Heart left ventricle (tissue), 16 donors: ENCODE measurements around the gene SYMPK. TPM values are rescaled to one million over a fixed set of nuclear protein-coding genes. Genes with fewer than 3 reads are reported as not detected.
A peak's percentile ranks its signal among the peaks of the same experiment; 100 is the strongest.

Experiments used
- ATAC-seq, 4 donors: fragments of 200-7000 bp; cut with Tn5 transposase; one replicate each; pipeline ENCODE4 v1.9.1; 2020 to 2022; ENCODE audit warnings: moderate library complexity in 4 of 4, mild to moderate bottlenecking in 3 of 4, moderate number of reproducible peaks in 1 of 4
- DNase-seq, 5 donors: peaks; one replicate each; pipeline ENCODE4 v3.0.0-alpha.2; 2020
- H3K27ac ChIP-seq, 12 donors: fragments of 200-600 bp; sonication (generic) in 4 of 12; one replicate each; pipeline versions ENCODE4 v1.5.0 to v1.8.0; 2016 to 2022; ENCODE audit warnings: mild to moderate bottlenecking in 2 of 12
- H3K27me3 ChIP-seq, 9 donors: fragments of 200-600 bp; sonication (generic) in 2 of 9; one replicate each; pipeline versions ENCODE4 v1.5.1 to v1.8.0; 2016 to 2022; ENCODE audit warnings: mild to moderate bottlenecking in 3 of 9
- H3K36me3 ChIP-seq, 9 donors: fragments of 200-600 bp; sonication (generic) in 2 of 9; one replicate each; pipeline versions ENCODE4 v1.5.0 to v1.8.0; 2018 to 2022; ENCODE audit warnings: mild to moderate bottlenecking in 2 of 9
- H3K4me1 ChIP-seq, 12 donors: fragments of 200-600 bp; sonication (generic) in 4 of 12; one replicate each; pipeline versions ENCODE4 v1.5.0 to v1.8.0; 2016 to 2022; ENCODE audit warnings: mild to moderate bottlenecking in 3 of 12
- H3K4me3 ChIP-seq, 12 donors: fragments of 200-600 bp; sonication (generic) in 4 of 12; one replicate each; pipeline versions ENCODE4 v1.5.0 to v1.8.0; 2017 to 2022; ENCODE audit warnings: mild to moderate bottlenecking in 9 of 12, moderate library complexity in 4 of 12
- H3K9me3 ChIP-seq, 12 donors: fragments of 200-600 bp; sonication (generic) in 4 of 12; one replicate each; pipeline versions ENCODE4 v1.5.0 to v1.8.0; 2016 to 2022; ENCODE audit warnings: mild to moderate bottlenecking in 1 of 12
- POLR2A ChIP-seq, 2 donors: fragments of 450-650 bp; IDR thresholded peaks; one replicate each; pipeline ENCODE4 v1.6.1; 2017; ENCODE audit warnings: antibody characterized with exemption in 2 of 2, mild to moderate bottlenecking in 2 of 2, moderate library complexity in 2 of 2
- WGBS, 4 donors: extraction: QIAGEN DNeasy Blood & Tissue Kit in 2 of 4; methylation state at CpG; one replicate each; pipeline versions ENCODE4 v1.1.5 to v1.1.7; 2013 to 2018; 5-methylcytosine and 5-hydroxymethylcytosine counted together
- intact Hi-C, 10 donors: fragments of 100-400 bp; cut with DNase I; formaldehyde crosslinking; loops; one replicate each; pipeline versions ENCODE4 v1.11.1 to v1.14.2; 2022
- polyA plus RNA-seq, 2 donors: library from polyadenylated mRNA; stranded (reverse); fragments of 200-250 nt; gene quantifications; one replicate each; pipeline ENCODE4 v1.2.3, GENCODE V29; 2013
- total RNA-seq, 9 donors: library from RNA; depleted of rRNA in 2 of 9; stranded (reverse); fragments of >200 nt in 2 of 9; fragmentation: NEBNext Ultra II Directional in 3 of 9; extraction: Animal tissue kit (Norgen Biotek cat#: 25700) in 3 of 9; gene quantifications; one replicate each; pipeline versions ENCODE4 v1.1.0 to v1.2.4, GENCODE V29; 2016 to 2023
- TF ChIP-seq, protein P1 (sequence below), 12 donors: fragments of 200-600 bp; sonication (generic) in 4 of 12; IDR thresholded peaks; one replicate each; pipeline versions ENCODE4 v1.5.0 to v1.8.0; 2018 to 2022; ENCODE audit warnings: antibody characterized with exemption in 12 of 12, mild to moderate bottlenecking in 5 of 12
- donor health status: ischemic (EF 13 %, LVEDD 7.1; RV severe dilation, severe dysfunction).
- donor health status: healthy with polysubstance abuse.
- donor health status: DM: no; HTN: yes; CAD: no.
- donor health status: DM: no; HTN: no; CAD: no.
- donor health status: ischemic (EF 25% LVEDD 6.9; RV normal size, moderate dysfunction).
- donor health status: ischemic (EF 25% LVEDD 5.7; RV mildly dilated, moderate dysfunction).
- donor health status: healthy.
- donor health status: DM: yes; HTN: yes; CAD: no.
- donor health status: ischemic (EF 35%, LVEDD 5.7; RV mildly dilated, moderate dysfunction).
- donor health status: nonischemic (EF 11% LVEDD 7.7; RV severe dilation, severe dysfunction).
- donor health status: DM: yes; HTN: yes; CAD: no.
- donor health status: PGD.
- donor health status: ischemic (EF 29% LVEDD 5.4; RV normal size, mild dysfunction).
- donor health status: nonischemic (EF 23%, LVEDD 6.1; RV moderate dilation, normal function).

SYMPK gene
- total and polyA plus RNA-seq, 11 donors = 21.9 to 47.7 (median 34.3) TPM

DNA sequence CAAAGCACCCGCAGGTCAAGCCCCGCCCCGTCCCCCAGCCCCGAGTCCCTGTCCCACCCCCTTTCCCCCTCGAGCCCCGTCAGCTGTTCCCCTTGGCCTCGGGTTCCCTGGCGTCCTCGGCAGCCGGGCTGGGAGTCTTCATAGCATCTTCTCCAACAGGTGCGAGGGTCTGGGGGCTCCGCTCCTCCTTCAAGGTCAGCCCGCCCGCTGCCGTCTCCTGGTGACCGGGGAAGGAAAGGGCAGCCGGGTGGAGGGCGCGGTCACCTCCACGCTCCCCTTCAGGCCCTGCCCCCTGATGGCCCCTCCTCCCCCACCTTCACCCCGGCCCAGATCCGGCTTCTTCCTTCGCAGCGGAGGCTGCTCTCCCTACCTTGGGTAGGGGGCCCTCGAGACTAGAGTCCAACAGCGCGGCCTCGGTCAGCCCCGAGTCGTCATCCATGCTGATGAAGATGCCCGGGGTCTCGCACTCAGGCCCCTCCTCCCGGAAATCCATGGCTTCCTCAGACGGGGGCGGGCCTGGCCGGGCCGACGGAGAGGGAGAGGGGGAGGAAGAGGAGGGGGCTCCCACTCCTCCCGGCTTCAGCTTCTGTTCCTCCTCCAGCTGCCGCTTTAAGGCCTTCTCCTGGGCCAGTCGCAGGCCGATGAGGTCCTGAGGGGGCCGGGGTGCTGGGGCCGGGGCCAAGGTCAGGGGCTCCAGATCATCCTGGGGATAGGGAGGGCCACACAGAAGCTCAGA is 47.3 kb downstream of the SYMPK start:
- Histone ChIP-seq H3K9me3 (no peaks in the 10 kb centered on the region), H3K27me3 (peaks cover 0 to 17% (median 0%) of the 10 kb centered on the region in 9 donors), H3K4me1 (peaks cover 0 to 33% (median 13%) of the 10 kb centered on the region in 12 donors), H3K27ac (peak overlapping the region in 4 of 12 donors; percentile 2 to 45 (median 14)), H3K4me3 (peak overlapping the region; percentile 10 to 59 (median 50)), H3K36me3 (peaks cover 0 to 13% (median 8%) of the 10 kb centered on the region in 9 donors)
- ATAC-seq (peak; percentile 5 to 29 (median 16)), DNase-seq (peak in 3 of 5 donors; percentile 36 to 55 (median 45))
- intact Hi-C loops = loop anchor here in 3 of 10 donors (5.0 kb wide), 1 partner anchor 67 kb away; no protein-coding TSS in a partner anchor
- TF ChIP-seq, protein P1, sequence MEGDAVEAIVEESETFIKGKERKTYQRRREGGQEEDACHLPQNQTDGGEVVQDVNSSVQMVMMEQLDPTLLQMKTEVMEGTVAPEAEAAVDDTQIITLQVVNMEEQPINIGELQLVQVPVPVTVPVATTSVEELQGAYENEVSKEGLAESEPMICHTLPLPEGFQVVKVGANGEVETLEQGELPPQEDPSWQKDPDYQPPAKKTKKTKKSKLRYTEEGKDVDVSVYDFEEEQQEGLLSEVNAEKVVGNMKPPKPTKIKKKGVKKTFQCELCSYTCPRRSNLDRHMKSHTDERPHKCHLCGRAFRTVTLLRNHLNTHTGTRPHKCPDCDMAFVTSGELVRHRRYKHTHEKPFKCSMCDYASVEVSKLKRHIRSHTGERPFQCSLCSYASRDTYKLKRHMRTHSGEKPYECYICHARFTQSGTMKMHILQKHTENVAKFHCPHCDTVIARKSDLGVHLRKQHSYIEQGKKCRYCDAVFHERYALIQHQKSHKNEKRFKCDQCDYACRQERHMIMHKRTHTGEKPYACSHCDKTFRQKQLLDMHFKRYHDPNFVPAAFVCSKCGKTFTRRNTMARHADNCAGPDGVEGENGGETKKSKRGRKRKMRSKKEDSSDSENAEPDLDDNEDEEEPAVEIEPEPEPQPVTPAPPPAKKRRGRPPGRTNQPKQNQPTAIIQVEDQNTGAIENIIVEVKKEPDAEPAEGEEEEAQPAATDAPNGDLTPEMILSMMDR (IDR thresholded peaks at IDR 0.05) = no peak
- TF ChIP-seq POLR2A (IDR thresholded peaks at IDR 0.05) = no peak
- 5 to 11% (median 8%) methylated on average over 19 to 44 of the region's 44 CpGs for WGBS, 4 donors

DNA sequence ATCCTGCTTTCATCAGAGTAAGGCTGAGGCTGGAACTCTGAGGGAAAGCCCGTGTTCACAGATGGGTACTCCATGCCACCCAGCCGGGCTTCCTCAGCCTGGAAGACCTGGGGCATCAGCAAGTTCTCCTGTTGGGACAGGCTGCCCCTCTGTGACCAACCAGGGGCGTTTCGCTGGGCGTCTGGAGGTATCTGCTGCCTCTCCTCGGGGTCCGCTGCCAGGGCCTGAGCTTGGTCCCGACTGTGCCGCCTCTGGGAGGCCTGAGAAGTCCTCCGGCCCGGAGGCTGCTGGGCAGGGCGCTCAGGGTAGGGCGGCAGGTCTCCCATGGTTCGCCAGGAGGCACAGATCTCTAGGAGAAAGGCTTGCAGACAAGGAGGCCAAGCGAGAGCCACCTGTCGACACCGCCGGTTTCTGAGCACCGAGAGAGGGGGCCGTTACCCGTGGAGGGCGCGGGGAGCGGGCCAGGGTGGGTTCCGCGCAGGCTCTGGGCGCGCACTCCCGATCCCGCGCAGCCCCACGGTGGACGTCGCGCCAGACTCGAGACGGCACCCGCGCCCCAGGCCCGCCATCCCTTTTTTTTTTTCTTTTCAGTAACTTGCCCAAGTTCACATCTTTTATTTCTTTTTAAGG is 48.0 kb downstream of the SYMPK start, which contains the start of gene RSPH6A:
Gene RSPH6A, minus strand, starts transcription at position 458 of the 630 bp plus-strand sequence. Its CDS starts 132 bp downstream, at position 326.
- Histone ChIP-seq H3K36me3 (peaks cover 0 to 6% (median 2%) of the 10 kb centered on the region in 9 donors), H3K4me3 (peak within 1 kb of the TSS; percentile 10 to 59 (median 50)), H3K4me1 (peaks cover 0 to 33% (median 13%) of the 10 kb centered on the region in 12 donors), H3K27ac (peak within 1 kb of the TSS in 4 of 12 donors; percentile 2 to 45 (median 14)), H3K27me3 (peaks cover 0 to 17% (median 0%) of the 10 kb centered on the region in 9 donors), H3K9me3 (no peaks in the 10 kb centered on the region)
- ATAC-seq (no peak), DNase-seq (no peak)
- TF ChIP-seq POLR2A (IDR thresholded peaks at IDR 0.05) = no peak
- TF ChIP-seq, protein P1 (IDR thresholded peaks at IDR 0.05) = no peak
- WGBS, 4 donors = 11 to 15% (median 12%) methylated on average over 21 to 40 of the region's 40 CpGs
- intact Hi-C loops = loop anchor here in 3 of 10 donors (5.0 kb wide), 1 partner anchor 67 kb away; no protein-coding TSS in a partner anchor

DNA sequence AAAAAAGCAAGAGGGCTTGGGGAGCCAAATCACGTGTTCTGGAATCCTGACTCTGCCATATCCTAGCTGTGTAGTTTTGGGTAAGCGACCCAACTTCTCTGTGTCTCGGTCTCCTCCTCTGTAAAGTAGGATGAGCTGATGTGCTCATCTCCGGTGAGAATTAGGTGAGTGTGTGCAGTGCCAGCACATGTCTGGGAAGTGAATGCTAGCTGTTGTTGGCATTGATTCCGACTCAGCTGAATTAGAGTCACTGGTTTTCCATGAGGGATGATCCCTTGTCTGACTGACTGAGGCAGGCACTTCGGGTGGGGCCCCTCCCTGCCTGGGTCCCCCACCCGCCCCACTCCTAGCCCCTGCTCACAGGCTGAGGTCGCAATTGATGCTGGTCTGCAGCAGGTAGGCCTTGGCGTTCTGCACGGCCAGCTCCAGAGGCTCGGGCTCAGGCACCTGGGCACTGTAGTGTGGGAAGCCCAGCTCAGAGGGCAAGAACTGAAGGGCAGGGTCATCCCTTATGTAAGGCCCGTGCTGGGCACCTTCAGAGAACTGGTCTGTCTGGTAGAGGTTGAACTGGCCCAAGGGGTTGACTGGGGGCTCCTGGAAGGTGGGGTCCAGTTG is 48.7 kb downstream of the SYMPK start:
- no peak overlapping the region for H3K27ac ChIP-seq
- H3K36me3 ChIP-seq = no peaks in the 10 kb centered on the region
- H3K27me3 ChIP-seq = peaks cover 0 to 17% (median 0%) of the 10 kb centered on the region in 9 donors
- WGBS, 4 donors = 82 to 86% (median 85%) methylated on average over 6 to 12 of the region's 12 CpGs
- TF ChIP-seq POLR2A (IDR thresholded peaks at IDR 0.05) = no peak
- TF ChIP-seq, protein P1 (IDR thresholded peaks at IDR 0.05) = no peak
- H3K4me1 ChIP-seq = peaks cover 0 to 34% (median 13%) of the 10 kb centered on the region in 12 donors
- no peak overlapping the region for H3K4me3 ChIP-seq
- no peak for ATAC-seq
- intact Hi-C loops = no loop called here
- no peak for DNase-seq
- H3K9me3 ChIP-seq = no peaks in the 10 kb centered on the region
